HG02973 (cell line): ENCODE data around the gene RCBTB2.

Experiments
- ATAC-seq: cut with Tn5 transposase; IDR thresholded peaks from one replicate; pipeline ENCODE4 v1.9.1; 2021; ENCODE audit warnings: moderate library complexity; ENCODE audit not compliant: unreplicated experiment

The RCBTB2 gene

DNA sequence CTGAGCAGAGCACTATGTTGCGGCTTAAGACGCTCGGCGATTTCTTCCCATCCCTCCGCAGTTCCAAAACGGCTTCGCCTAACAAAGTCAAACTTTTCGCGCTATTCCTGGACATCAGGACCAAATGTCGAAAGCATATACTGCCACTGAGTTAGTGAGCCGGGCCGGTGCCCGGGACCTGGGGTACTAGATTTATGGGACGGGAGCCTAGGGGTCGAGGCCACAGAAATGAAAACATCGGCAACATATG is 699 bp downstream of the RCBTB2 start:
- no peak for ATAC-seq

DNA sequence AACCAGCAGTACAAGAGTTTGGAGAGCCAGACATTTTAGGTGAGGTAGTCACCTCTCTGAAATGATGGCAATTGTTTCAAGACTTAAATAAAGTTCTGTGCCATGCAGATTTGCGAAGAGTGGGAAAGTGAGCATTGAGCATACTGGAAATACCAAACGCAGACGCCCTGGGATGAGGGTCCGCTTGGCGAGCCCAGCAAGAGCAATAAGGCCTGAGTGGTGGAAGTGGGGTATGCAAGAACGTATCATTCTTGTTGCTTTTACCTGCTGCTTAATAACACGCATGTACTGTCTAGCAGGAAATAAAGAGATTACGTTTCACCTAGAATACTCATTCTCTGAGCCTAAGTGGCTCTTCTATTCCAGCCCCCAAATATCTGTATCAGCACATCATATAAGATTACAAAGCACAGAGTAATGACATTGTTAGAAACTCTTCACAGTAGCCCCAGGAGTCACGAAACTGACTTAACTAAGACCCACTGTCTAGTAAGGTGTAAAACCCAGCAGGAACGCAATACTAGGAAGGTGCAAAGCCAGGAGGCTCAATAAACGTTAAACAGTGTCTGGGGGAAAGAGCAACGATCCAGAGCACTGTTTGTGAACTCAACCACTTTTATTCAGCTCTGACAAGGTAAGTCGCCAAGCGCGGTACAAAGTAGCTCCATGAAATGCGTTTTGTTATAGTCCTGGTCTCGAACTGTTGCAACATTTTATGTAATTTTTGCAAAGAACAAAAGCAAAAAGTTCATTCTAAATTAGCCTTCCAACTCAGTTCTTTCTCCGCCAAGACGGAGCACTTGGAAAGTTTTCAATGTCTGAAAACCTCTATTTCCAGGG is 1.2 kb downstream of the RCBTB2 start:
- ATAC-seq = no peak

- no peak for ATAC-seq
These were observed 2.0 kb downstream of the RCBTB2 start for GRCh38 chr13:48530833-48531232.

DNA sequence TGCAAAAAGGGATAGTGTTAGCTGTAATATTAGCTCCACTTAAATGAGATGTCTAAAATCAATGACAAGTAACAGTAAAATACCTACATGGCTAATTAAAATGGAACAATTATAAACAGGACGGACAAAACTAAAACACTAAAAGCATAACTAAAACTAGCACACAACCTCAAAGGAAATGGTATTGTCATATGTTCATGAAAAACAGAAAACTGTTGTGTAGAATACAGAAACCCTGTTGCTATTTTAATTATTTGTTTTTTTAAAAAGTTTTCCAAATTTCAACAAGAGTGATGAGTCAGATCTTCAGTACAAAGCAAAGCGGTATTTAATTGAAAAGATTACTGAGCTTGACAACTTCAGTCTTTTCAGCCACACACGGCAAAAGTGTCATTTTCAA is 4.2 kb downstream of the RCBTB2 start:
- no peak for ATAC-seq

DNA sequence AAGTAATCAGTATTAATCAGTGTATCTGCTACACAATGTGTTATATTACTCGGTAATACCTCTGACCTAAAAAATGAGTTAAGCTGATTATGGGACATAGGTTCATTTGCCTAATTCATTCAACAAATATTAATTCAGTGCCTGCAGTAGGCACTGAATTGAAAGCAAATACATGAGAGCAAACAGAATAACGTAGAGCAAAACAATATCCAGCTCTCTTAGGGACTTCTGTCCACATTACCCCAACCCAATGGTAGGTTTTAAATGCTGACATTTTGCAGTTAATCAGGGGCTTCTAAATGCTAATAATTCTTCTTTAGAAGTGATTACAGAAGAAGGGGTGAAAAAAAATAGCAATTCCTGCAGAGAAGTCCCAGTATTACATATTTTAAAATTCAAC is 4.9 kb downstream of the RCBTB2 start:
- ATAC-seq = no peak

GRCh38 chr13:48526286-48526685 is 6.6 kb downstream of the RCBTB2 start:
- no peak for ATAC-seq

- no peak for ATAC-seq
These were observed 14.8 kb downstream of the RCBTB2 start for GRCh38 chr13:48518083-48518482.

DNA sequence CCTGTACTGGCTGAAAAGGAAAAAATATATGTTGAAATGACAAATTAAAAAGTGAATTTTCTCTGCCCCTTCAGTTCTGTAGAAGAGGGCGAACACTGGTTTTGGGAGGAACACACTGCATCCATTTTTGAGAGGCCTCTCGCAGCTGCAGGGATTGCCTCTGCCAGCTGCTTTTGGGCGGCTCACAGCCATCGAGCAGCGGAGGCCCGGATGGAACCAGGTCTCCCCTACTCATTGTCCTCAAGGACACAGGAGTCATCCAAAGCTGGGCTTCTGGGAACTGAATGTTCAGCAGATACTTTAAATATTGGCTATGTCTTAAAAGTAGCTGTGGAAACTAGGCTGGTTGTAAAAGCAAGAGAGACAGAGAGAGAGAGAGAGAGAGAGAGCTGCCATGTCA is 17.1 kb downstream of the RCBTB2 start:
- ATAC-seq = no peak

GRCh38 chr13:48514793-48515192 is 18.1 kb downstream of the RCBTB2 start:
- no peak for ATAC-seq

- ATAC-seq = no peak
These were observed 21.2 kb downstream of the RCBTB2 start for GRCh38 chr13:48511621-48512230.

GRCh38 chr13:48510698-48511097 is 22.2 kb downstream of the RCBTB2 start:
- no peak for ATAC-seq

DNA sequence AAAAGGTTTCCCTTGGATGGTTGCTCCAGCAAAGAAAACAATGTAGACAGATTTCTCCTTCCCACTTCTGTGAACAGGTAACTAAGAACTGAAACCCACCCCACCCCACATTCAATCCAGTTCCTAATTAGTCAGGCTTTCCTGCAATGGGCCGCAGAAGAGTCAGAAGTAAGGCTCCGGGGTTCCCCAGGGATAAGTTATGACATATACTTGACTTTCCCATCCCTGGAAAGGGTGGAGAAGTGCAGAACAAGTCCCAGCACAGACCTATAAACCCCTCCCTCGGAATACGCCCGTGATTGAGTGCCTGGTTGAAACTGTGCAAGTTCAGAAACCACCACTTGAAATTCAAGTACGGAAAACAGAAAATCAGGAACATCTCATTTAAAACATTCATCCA is 24.9 kb downstream of the RCBTB2 start:
- ATAC-seq = no peak

- no peak for ATAC-seq
These were observed 25.9 kb downstream of the RCBTB2 start for GRCh38 chr13:48507021-48507420.

GRCh38 chr13:48506092-48506701 is 26.7 kb downstream of the RCBTB2 start:
- ATAC-seq = peak; percentile 15

DNA sequence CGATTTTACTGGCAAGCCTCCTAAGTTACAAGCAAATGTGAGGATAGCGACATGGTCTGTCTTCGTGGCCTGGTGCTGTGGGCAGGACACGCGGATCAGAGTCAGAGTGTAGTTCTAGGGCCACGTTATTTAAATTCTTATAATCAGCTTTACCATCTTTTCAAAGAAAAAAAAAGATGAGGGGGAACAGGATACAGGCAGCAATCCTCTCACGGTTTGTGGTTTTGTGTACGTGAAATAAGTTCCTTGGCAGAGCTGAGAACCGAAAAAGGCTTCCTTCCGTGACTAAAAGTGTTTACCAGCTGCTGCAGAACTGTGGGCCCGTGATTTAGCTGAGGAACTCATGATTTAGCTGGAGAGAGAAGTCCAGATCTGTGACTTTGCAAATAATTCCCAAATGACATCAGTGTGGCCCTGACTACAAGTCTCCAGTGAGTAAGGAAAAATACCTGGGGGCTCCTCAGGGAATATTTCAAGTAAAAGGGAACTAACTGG is 27.2 kb downstream of the RCBTB2 start:
- ATAC-seq = peak; percentile 63

GRCh38 chr13:48505012-48505411 is 27.9 kb downstream of the RCBTB2 start:
- no peak for ATAC-seq

DNA sequence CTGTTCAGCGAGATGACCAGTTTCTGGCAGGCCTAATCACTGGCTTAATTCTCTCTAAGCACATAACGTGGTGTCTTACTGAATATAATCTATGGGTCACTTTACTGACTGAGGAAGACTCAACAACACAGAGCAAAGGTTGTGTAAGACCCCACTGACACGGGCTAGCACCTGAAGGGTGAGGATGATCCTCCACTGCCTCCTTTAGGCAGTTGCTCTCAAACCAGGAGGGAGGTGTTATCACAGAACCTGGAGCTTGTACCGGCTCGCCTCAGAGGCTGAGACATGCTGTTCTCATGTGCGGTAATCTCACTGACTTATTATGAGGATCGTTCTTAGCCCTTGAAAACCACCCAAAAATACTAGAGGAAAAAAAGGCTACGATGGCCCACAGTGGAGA is 28.3 kb downstream of the RCBTB2 start:
- ATAC-seq = no peak

GRCh38 chr13:48502601-48503319 is 30.1 kb downstream of the RCBTB2 start:
- no peak for ATAC-seq

GRCh38 chr13:48501705-48502104 is 31.2 kb downstream of the RCBTB2 start:
- no peak for ATAC-seq

- no peak for ATAC-seq
These were observed 32.2 kb downstream of the RCBTB2 start for GRCh38 chr13:48500652-48501197.

GRCh38 chr13:48497669-48498068 is 35.2 kb downstream of the RCBTB2 start:
- no peak for ATAC-seq
